Body of pancreas (tissue), 4 donors: ENCODE results near the gene PDLIM5. TPM values are rescaled to one million over a fixed set of nuclear protein-coding genes. Genes with fewer than 3 reads are reported as not detected.

Source experiments
- ATAC-seq: fragments of 150-250 bp; one replicate; pipeline ENCODE4 v1.9.1; 2016
- DNase-seq, 4 donors: peaks; one replicate each; pipeline ENCODE4 v3.0.0-alpha.2; 2019
- H3K27ac ChIP-seq, 4 donors: fragments of 200-600 bp; sonication (generic); 1 replicate in 3 of 4; 2 replicates in 1 of 4; pipeline versions ENCODE4 v1.5.1 to v1.6.1; 2016 to 2019; ENCODE audit warnings: mild to moderate bottlenecking in 1 of 4, mixed read lengths in 1 of 4, moderate library complexity in 1 of 4
- H3K27me3 ChIP-seq, 2 donors: fragments of 200-600 bp; sonication (generic); one replicate each; pipeline ENCODE4 v1.6.0; 2016; ENCODE audit warnings: mild to moderate bottlenecking in 1 of 2
- H3K36me3 ChIP-seq, 2 donors: fragments of 200-600 bp; sonication (generic); replicated peaks in 1 of 2; 2 replicates each; pipeline ENCODE4 v1.5.1; 2016; ENCODE audit warnings: low read depth in 2 of 2; ENCODE audit not compliant: insufficient read depth in 1 of 2
- H3K4me1 ChIP-seq: fragments of 200-600 bp; sonication (generic); one replicate; pipeline ENCODE4 v1.6.0; 2016
- H3K4me3 ChIP-seq, 2 donors: fragments of 200-600 bp; sonication (generic); 1 replicate in 1 of 2; 2 replicates in 1 of 2; pipeline ENCODE4 v1.5.1; 2016 to 2019
- H3K9me3 ChIP-seq, 3 donors: fragments of 200-600 bp; sonication (generic); 1 replicate in 2 of 3; 2 replicates in 1 of 3; pipeline ENCODE4 v1.5.1; 2016
- POLR2A ChIP-seq, 3 donors: fragments of 450-650 bp; IDR thresholded peaks; one replicate each; pipeline ENCODE4 v1.6.1; 2016; ENCODE audit warnings: antibody characterized with exemption in 3 of 3, mild to moderate bottlenecking in 2 of 3
- WGBS, 2 donors: methylation state at CpG; one replicate each; pipeline ENCODE4 v1.1.5; 2017; 5-methylcytosine and 5-hydroxymethylcytosine counted together
- intact Hi-C: fragments of 100-400 bp; cut with DNase I; formaldehyde crosslinking; loops from one replicate; pipeline ENCODE4 v1.15.1; 2023
- total RNA-seq, 2 donors: library from RNA; depleted of rRNA; stranded (reverse); fragments of >200 nt; gene quantifications; one replicate each; pipeline ENCODE4 v1.1.0, GENCODE V29; 2016
- TF ChIP-seq, protein P1 (sequence below), 7 experiments: fragments of 450-650 bp in 4 of 7; fragments of 200-600 bp in 3 of 7; sonication (generic) in 3 of 7; IDR thresholded peaks; one replicate each; pipeline ENCODE4 v1.5.1; 2016 to 2019; ENCODE audit warnings: antibody characterized with exemption in 7 of 7

Gene PDLIM5
- total RNA-seq, 2 donors from 2014 or later, result 44.2 to 70.3 TPM

DNA sequence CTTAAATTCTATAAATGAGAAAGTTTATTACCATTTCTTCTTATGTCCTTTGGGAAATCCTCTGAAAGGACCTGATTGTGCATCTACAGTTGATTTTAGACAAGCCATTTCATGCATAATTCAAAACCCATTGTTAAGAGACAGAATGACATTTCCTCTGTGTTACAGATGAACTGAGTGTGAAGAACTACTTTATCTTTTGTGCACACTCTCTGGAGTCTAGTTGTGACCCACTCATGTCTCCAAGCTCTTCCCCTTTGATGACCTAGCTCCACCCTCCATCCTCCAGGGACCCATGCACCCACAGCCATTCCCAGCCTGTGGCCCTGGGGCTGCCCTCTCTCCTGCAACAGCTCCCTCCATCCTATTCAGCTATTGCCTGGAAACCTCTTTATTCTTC, 248.6 kb downstream of the PDLIM5 start:
- TF ChIP-seq POLR2A (IDR thresholded peaks at IDR 0.05), result no peak
- TF ChIP-seq, protein P1, sequence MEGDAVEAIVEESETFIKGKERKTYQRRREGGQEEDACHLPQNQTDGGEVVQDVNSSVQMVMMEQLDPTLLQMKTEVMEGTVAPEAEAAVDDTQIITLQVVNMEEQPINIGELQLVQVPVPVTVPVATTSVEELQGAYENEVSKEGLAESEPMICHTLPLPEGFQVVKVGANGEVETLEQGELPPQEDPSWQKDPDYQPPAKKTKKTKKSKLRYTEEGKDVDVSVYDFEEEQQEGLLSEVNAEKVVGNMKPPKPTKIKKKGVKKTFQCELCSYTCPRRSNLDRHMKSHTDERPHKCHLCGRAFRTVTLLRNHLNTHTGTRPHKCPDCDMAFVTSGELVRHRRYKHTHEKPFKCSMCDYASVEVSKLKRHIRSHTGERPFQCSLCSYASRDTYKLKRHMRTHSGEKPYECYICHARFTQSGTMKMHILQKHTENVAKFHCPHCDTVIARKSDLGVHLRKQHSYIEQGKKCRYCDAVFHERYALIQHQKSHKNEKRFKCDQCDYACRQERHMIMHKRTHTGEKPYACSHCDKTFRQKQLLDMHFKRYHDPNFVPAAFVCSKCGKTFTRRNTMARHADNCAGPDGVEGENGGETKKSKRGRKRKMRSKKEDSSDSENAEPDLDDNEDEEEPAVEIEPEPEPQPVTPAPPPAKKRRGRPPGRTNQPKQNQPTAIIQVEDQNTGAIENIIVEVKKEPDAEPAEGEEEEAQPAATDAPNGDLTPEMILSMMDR (IDR thresholded peaks at IDR 0.05), result no peak
- ATAC-seq (no peak), DNase-seq (no peak)

DNA sequence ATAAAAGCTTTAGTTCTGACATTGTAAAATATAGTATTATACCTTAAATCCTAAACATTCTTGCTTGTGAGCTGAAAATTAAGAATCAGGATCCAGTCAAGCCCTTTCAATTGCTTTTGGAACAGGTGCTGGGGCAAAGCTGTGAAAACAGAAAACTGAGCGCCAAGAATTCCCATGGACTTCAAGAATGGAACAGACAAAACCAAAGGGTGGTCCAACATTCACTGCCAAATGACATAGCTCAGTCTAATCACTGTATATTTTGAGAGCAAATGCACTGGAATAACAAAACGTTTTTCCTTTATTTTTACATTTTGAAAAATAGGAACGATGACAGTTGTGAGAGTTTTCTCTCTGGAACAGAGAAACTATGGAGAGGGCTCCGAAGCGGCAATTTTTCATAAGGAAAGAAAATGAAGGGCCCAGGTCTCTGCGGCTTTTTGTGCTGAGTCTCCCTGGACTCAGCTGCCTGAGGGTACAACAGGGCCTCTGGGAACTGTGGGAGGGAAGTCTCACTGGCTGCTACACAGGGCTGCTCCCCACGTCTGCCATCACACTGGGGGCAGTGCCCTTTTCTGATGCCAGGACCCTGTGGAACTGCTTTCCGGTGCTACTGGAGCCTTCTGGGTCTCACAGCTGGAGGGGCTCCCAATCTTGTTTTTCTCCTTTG, 250.0 kb downstream of the PDLIM5 start:
- ATAC-seq, result no peak
- Histone ChIP-seq H3K36me3 (no peaks in the 10 kb centered on the region), H3K27me3 (no peaks in the 10 kb centered on the region), H3K27ac (no peak overlapping the region), H3K9me3 (no peaks in the 10 kb centered on the region), H3K4me3 (no peak overlapping the region), H3K4me1 (no peaks in the 10 kb centered on the region)
- no peak for DNase-seq
- 65 to 74% methylated on average over 8 of the region's 8 CpGs for WGBS, 2 donors
- intact Hi-C loops, result no loop called here
- TF ChIP-seq, protein P1 (IDR thresholded peaks at IDR 0.05), result no peak
- no peak for TF ChIP-seq POLR2A (IDR thresholded peaks at IDR 0.05)

More for the DNA sequence above, 248.6 kb downstream of the PDLIM5 start:
- Histone ChIP-seq H3K27ac (no peak overlapping the region), H3K36me3 (no peaks in the 10 kb centered on the region), H3K9me3 (no peaks in the 10 kb centered on the region), H3K4me1 (no peaks in the 10 kb centered on the region), H3K27me3 (no peaks in the 10 kb centered on the region), H3K4me3 (no peak overlapping the region)
- intact Hi-C loops, result no loop called here

DNA sequence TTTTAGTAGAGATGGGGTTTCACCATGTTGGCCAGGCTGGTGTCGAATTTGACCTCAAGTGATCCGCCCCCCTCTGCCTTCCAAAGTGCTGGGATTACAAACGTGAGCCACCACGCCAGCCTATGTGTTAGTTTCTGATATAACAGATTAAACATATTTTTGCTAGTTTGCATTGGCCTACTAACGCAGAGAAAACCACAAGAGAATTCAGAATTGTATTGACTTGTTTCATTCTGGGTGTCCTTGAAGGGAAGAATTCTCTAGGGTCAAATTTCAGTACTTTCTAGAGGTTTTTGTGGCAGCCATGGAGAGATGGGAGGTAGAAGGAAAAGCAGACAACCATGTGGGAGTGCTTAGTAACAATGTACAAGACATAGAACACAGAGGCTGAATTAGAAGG, 259.9 kb downstream of the PDLIM5 start:
- Histone ChIP-seq H3K9me3 (no peaks in the 10 kb centered on the region), H3K27me3 (no peaks in the 10 kb centered on the region), H3K4me3 (no peak overlapping the region), H3K4me1 (no peaks in the 10 kb centered on the region), H3K36me3 (no peaks in the 10 kb centered on the region), H3K27ac (no peak overlapping the region)
- DNase-seq, result no peak
- intact Hi-C loops, result no loop called here
- no peak for ATAC-seq
- WGBS, 2 donors, result 76 to 78% methylated on average over 5 of the region's 5 CpGs
- TF ChIP-seq, protein P1 (IDR thresholded peaks at IDR 0.05), result no peak
- TF ChIP-seq POLR2A (IDR thresholded peaks at IDR 0.05), result no peak

DNA sequence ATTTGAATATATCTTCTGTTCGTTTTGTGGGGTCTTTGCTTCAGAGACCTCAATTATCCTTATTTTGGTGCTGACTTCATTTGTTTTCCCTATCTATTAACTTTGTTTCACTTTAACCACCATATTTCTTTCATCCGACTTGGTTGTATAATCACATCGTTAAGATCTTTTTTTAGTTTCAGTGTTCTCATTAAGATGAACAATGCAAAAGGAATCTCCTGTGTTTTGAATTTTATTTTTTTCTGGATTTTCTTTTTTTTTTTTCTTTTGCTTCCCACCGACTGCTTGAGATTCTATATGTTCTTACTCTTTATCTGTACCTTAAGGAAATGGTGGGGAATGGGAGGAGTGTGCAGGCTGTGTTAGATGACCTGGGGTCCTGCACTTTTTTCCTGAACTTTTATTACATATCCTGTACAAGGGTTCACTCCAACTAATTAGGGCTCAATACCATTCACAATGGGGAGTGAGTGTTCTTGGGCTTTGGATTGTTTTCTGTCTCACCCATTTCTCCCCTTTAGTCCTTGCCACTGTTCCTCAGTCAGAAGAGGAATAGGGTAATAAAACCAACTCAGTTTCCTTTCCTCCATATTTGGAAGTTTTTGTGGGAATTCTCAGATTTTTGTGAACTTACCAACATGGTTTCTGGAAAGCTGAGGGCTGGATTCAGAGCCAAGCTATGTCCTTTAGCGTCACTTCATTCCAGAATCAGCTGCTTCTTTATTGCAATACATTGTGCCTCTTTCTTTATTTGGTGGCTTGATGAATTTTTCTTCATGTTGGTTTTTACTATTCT, 262.8 kb downstream of the PDLIM5 start:
- 75 to 78% methylated on average over 5 of the region's 5 CpGs for WGBS, 2 donors
- no peaks in the 10 kb centered on the region for H3K36me3 ChIP-seq
- no peak overlapping the region for H3K27ac ChIP-seq
- no peak overlapping the region for H3K4me3 ChIP-seq
- no peaks in the 10 kb centered on the region for H3K27me3 ChIP-seq
- no peak for DNase-seq
- no peaks in the 10 kb centered on the region for H3K9me3 ChIP-seq
- H3K4me1 ChIP-seq, result no peaks in the 10 kb centered on the region
- TF ChIP-seq, protein P1 (IDR thresholded peaks at IDR 0.05), result no peak
- no peak for TF ChIP-seq POLR2A (IDR thresholded peaks at IDR 0.05)
- no peak for ATAC-seq
- intact Hi-C loops, result no loop called here
